OCI-LY1 (cell line): ENCODE data around the gene CXCL1.

Experiments
- EZH2 ChIP-seq: fragments of 200-600 bp; sonication (generic), shearing (Covaris generic); IDR thresholded peaks from 2 replicates; pipeline ENCODE4 v1.8.0; 2017; ENCODE audit warnings: borderline replicate concordance, mixed run types, mild to moderate bottlenecking, antibody characterized with exemption, low read length, moderate library complexity, mixed read lengths
- TF ChIP-seq, protein P1 (sequence below): fragments of 200-600 bp; sonication (generic), shearing (Covaris generic); IDR thresholded peaks from 2 replicates; pipeline ENCODE4 v1.5.1; 2017; ENCODE audit warnings: mild to moderate bottlenecking, antibody characterized with exemption, low read length, moderate library complexity, mixed read lengths

DNA sequence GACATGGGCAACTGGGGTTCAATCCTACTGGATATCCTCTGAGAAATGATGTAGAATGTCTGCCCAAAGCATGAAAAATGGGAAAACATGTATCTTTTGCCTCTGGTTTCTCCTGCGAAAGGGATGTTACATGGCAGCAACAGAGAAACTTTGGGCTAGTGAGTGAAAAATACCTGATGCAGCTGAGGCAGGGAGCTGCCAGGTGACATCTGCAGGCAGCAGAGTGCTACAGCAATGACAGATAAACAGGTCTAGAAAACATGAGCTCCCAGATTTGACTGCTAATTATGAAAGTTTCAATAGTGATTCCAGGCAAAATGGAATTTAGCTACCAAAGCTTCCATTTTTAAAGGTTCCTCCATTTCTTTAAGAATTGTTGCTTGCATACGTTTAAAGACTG is 4.8 kb upstream of the CXCL1 start:
- TF ChIP-seq, protein P1, sequence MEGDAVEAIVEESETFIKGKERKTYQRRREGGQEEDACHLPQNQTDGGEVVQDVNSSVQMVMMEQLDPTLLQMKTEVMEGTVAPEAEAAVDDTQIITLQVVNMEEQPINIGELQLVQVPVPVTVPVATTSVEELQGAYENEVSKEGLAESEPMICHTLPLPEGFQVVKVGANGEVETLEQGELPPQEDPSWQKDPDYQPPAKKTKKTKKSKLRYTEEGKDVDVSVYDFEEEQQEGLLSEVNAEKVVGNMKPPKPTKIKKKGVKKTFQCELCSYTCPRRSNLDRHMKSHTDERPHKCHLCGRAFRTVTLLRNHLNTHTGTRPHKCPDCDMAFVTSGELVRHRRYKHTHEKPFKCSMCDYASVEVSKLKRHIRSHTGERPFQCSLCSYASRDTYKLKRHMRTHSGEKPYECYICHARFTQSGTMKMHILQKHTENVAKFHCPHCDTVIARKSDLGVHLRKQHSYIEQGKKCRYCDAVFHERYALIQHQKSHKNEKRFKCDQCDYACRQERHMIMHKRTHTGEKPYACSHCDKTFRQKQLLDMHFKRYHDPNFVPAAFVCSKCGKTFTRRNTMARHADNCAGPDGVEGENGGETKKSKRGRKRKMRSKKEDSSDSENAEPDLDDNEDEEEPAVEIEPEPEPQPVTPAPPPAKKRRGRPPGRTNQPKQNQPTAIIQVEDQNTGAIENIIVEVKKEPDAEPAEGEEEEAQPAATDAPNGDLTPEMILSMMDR, result peak; percentile 30; the same call in 1 of the 2 replicates
- no peak for TF ChIP-seq EZH2
